Measurements from ENCODE around the gene CCDC33. TPM values are rescaled to one million over a fixed set of nuclear protein-coding genes. Genes with fewer than 3 reads are reported as not detected.

The CCDC33 gene
- total and polyA plus RNA-seq, 7 donors = 0.01 to 0.03 TPM; not detected in 5

DNA sequence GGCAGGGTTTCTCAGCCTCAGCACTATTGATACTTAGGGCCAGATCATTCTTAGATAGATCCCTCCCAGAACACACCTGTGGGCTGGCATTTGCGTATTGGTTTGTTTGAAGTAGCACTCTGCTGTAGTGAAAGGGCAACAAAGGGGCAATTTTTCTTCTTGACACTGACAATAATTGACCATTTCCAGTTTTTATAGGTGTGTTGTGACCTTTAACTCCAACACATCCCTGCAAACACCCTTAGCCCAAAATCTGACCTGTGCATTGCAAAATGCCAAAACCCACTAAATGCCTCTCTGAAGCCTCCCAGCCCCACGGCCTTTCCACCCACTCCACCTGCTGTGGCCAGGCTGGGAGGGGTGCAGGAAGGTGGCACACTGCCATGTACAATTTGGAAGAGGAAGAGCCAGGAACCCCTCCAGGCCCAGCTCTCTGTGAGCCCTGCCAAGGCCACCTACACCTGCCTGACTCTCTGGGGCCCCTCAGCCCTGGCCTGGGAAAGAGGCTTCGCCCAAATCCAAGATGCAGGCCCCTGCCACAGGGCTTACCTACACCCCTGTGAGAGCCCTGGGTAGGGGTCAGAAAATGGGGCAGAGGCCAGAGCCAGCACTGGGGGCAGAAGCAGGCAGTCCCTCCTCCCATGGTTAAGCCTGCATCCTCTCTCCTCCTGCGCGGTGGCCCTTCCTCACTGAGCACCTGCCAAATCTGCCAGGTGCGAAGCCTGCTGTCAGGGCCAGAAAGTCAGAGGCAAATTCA lies 140.9 kb downstream of the CCDC33 start:
- Histone ChIP-seq H3K4me3 (no peak overlapping the region), H3K4me1 (no peaks in the 10 kb centered on the region), H3K9me3 (no peaks in the 10 kb centered on the region), H3K27me3 (ENCODE audit: insufficient read depth in 3 of 3, low read length in 2 of 3) (no peaks in the 10 kb centered on the region), H3K36me3 (ENCODE audit: insufficient read depth in 1 of 2, low read depth in 1 of 2) (no peaks in the 10 kb centered on the region), H3K27ac (no peak overlapping the region)
- TF ChIP-seq, protein P1, sequence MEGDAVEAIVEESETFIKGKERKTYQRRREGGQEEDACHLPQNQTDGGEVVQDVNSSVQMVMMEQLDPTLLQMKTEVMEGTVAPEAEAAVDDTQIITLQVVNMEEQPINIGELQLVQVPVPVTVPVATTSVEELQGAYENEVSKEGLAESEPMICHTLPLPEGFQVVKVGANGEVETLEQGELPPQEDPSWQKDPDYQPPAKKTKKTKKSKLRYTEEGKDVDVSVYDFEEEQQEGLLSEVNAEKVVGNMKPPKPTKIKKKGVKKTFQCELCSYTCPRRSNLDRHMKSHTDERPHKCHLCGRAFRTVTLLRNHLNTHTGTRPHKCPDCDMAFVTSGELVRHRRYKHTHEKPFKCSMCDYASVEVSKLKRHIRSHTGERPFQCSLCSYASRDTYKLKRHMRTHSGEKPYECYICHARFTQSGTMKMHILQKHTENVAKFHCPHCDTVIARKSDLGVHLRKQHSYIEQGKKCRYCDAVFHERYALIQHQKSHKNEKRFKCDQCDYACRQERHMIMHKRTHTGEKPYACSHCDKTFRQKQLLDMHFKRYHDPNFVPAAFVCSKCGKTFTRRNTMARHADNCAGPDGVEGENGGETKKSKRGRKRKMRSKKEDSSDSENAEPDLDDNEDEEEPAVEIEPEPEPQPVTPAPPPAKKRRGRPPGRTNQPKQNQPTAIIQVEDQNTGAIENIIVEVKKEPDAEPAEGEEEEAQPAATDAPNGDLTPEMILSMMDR (IDR thresholded peaks at IDR 0.05) = no peak
- peak in 1 of 2 donors; percentile 25 for DNase-seq
- 71 to 80% (median 79%) methylated on average over 6 of the region's 6 CpGs for WGBS, 3 donors
- intact Hi-C loops (cut with DNase I) = loop anchor here (5.0 to 10.0 kb wide), 3 partner anchors 250 to 578 kb away; partner anchors contain the start of gene RPP25 (in 1 of the 2)
- ATAC-seq = no peak

DNA sequence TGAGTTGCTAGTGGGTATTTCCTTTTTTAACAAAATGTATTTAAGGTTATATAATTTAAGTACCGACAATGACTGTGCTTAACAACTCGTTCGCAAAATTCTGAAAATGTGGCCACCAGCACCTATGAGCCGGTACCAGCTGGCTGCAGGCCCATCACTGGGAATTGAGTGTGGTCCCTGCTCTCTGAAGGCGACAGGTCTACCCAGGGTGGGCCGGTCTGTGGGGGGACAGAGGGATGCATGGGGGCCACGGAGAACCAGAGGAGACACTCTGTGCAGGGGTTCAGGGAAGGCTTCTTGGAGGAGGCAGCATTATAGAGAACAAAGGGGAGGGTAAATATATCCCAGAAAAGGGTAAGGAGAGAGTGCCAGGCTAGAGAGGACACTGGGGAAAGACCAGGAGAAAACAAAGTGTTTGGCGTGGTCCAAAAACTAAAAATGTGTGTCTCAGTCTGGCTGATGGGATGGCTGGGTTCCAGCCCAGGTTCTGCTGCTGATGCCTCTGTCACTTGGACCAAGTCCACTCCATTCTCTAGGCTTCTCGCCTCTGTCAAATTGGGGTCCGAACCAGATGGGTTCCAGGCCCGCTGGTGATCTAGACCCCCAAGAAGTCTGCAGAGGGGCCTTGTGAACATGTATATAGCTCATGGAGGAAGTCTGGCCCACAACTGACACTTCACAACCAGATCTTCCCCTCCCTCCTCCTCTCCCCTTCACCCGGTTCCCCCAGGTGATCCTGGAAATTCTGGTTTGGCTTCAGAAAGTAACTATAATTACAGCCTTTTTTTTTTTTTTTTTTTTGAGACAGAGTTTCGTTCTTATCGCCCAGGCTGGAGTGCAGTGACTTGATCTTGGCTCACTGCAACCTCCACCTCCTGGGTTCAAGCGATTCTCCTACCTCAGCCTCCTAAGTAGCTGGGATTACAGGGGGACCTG lies 142.0 kb downstream of the CCDC33 start:
- H3K4me3 ChIP-seq = no peak overlapping the region
- intact Hi-C loops (cut with DNase I) = loop anchor here (5.0 to 10.0 kb wide), 3 partner anchors 249 to 577 kb away; partner anchors contain the start of gene RPP25 (in 1 of the 2)
- no peaks in the 10 kb centered on the region for H3K27me3 ChIP-seq (ENCODE audit: insufficient read depth in 3 of 3, low read length in 2 of 3)
- H3K36me3 ChIP-seq (ENCODE audit: insufficient read depth in 1 of 2, low read depth in 1 of 2) = no peaks in the 10 kb centered on the region
- TF ChIP-seq, protein P1 (IDR thresholded peaks at IDR 0.05) = no peak
- ATAC-seq (no peak), DNase-seq (peak in 1 of 2 donors; percentile 29)
- 79 to 88% (median 80%) methylated on average over 14 to 15 of the region's 15 CpGs for WGBS, 3 donors
- H3K9me3 ChIP-seq = no peaks in the 10 kb centered on the region
- H3K27ac ChIP-seq = no peak overlapping the region
- H3K4me1 ChIP-seq = no peaks in the 10 kb centered on the region

DNA sequence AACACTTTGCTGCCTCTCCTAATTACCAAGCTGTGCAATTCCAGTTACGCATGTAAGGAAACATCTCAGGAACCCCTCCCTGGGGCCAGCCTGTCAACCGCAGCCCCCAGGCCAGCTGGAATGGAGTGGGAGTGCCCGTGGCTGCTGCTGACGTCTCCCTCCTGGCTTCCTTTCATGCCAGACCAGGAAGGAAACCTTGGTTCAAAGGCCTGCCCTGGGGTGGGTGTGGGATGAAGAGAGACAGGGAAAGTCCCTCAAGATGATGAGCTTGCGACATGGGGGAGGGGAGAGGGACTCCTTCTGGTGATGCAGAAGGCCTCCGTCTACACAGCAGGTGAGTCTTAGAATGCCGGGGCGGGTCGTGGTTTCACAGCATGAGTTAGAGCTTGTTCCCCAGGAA lies 142.7 kb downstream of the CCDC33 start:
- H3K36me3 ChIP-seq (ENCODE audit: insufficient read depth in 1 of 2, low read depth in 1 of 2) = no peaks in the 10 kb centered on the region
- DNase-seq (peak in 1 of 2 donors; percentile 9), ATAC-seq (no peak)
- no peaks in the 10 kb centered on the region for H3K4me1 ChIP-seq
- 34 to 48% (median 45%) methylated on average over 9 of the region's 9 CpGs for WGBS, 3 donors
- no peaks in the 10 kb centered on the region for H3K27me3 ChIP-seq (ENCODE audit: insufficient read depth in 3 of 3, low read length in 2 of 3)
- H3K4me3 ChIP-seq = no peak overlapping the region
- no peak overlapping the region for H3K27ac ChIP-seq
- intact Hi-C loops (cut with DNase I) = loop anchor here (5.0 to 10.0 kb wide), 3 partner anchors 248 to 576 kb away; partner anchors contain the start of gene RPP25 (in 1 of the 2)
- no peaks in the 10 kb centered on the region for H3K9me3 ChIP-seq
- TF ChIP-seq, protein P1 (IDR thresholded peaks at IDR 0.05) = no peak

DNA sequence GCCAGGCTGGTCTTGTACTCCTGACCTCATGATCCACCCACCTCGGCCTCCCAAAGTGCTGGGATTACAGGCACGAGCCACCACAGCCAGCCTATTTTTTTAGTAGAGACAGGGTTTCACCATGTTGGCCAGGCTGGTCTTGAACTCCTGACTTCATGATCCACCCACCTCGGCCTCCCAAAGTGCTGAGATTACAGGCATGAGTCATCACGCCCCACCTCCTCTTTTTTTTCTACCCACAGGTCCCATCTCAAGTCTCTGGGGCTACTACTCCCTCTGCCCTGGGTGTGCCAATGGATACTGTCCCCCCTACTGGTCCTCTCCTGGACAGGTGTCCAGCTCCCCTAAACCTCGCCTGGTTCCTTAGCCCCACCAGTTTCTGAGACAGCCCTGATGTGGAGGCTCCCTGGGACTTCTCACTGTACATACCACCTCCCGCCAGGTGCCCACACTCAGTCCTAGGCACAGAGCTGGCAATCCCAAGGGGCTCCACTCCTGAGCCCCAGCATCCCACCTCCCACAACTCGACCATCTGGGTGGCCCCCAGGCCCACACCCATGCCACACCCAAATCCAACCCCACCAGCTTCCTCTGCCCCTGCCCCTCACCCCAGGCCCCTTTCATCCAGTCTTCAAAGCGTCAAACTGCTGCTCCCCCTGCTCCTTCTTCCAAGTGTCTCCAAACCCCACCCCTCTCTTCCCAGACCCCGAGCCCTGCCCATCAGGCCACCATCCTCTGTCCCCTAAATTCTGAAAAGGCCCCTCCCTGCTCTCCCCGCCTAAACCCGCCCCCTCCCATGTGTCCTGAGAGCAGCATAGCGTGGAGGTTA lies 144.4 kb downstream of the CCDC33 start:
- DNase-seq = peak in 1 of 2 donors; percentile 9
- Histone ChIP-seq H3K9me3 (no peaks in the 10 kb centered on the region), H3K27me3 (ENCODE audit: insufficient read depth in 3 of 3, low read length in 2 of 3) (no peaks in the 10 kb centered on the region), H3K27ac (no peak overlapping the region), H3K4me1 (no peaks in the 10 kb centered on the region), H3K36me3 (ENCODE audit: insufficient read depth in 1 of 2, low read depth in 1 of 2) (no peaks in the 10 kb centered on the region), H3K4me3 (no peak overlapping the region)
- WGBS, 3 donors = 55 to 69% (median 57%) methylated on average over 12 of the region's 12 CpGs
- no peak for ATAC-seq
- intact Hi-C loops (cut with DNase I) = loop anchor here in 1 of 2 donors (5.0 kb wide), 1 partner anchor 107 kb away; no protein-coding TSS in a partner anchor
- TF ChIP-seq, protein P1 (IDR thresholded peaks at IDR 0.05) = no peak
